Brain microvascular endothelial cell (primary cell): ENCODE measurements around the gene MEF2B.

Experiments
- DNase-seq: peaks from one replicate; pipeline ENCODE4 v3.0.0-alpha.2; 2020
- H3K27ac ChIP-seq: fragments of 250-450 bp; sonication (Bioruptor Pico); 2 replicates; pipeline ENCODE4 v1.5.1; 2020; ENCODE audit warnings: mild to moderate bottlenecking, moderate library complexity
- H3K27me3 ChIP-seq: fragments of 250-450 bp; sonication (Bioruptor Pico); replicated peaks from 2 replicates; pipeline ENCODE4 v1.5.1; 2020; ENCODE audit warnings: mild to moderate bottlenecking
- H3K36me3 ChIP-seq: fragments of 250-450 bp; sonication (Bioruptor Pico); replicated peaks from 2 replicates; pipeline ENCODE4 v1.5.1; 2020; ENCODE audit warnings: mild to moderate bottlenecking
- H3K4me3 ChIP-seq: 2 replicates; pipeline ENCODE4 v1.5.1; 2011; ENCODE audit warnings: low read depth, mild to moderate bottlenecking, control low read depth, low read length, moderate library complexity
- CTCF ChIP-seq: IDR thresholded peaks from 2 replicates; pipeline ENCODE4 v1.5.1; 2011; ENCODE audit warnings: low read depth, mild to moderate bottlenecking, moderate library complexity, low read length, control low read depth, inconsistent platforms; ENCODE audit errors: missing control alignments
- in situ Hi-C: cut with HindIII; loops from 2 replicates; pipeline ENCODE4 v1.10.0; 2017; ENCODE audit warnings: low sequenced_read_pairs, low pct_ligation_motif_present

MEF2B gene

GRCh38 chr19:19213426-19214158 is 43.5 kb upstream of the MEF2B start:
- Histone ChIP-seq H3K36me3 (no peaks in the 10 kb centered on the region), H3K27ac (no peak overlapping the region), H3K4me3 (no peak overlapping the region), H3K27me3 (peaks cover 21% of the 10 kb centered on the region)
- no peak for DNase-seq
- in situ Hi-C loops, result no loop called here
- TF ChIP-seq CTCF, result no peak

- TF ChIP-seq CTCF, result no peak
- in situ Hi-C loops, result no loop called here
- Histone ChIP-seq H3K27me3 (peaks cover 21% of the 10 kb centered on the region), H3K27ac (no peak overlapping the region), H3K4me3 (no peak overlapping the region), H3K36me3 (no peaks in the 10 kb centered on the region)
- DNase-seq, result no peak
Observed at GRCh38 chr19:19212916-19213315, 42.9 kb upstream of the MEF2B start.

DNA sequence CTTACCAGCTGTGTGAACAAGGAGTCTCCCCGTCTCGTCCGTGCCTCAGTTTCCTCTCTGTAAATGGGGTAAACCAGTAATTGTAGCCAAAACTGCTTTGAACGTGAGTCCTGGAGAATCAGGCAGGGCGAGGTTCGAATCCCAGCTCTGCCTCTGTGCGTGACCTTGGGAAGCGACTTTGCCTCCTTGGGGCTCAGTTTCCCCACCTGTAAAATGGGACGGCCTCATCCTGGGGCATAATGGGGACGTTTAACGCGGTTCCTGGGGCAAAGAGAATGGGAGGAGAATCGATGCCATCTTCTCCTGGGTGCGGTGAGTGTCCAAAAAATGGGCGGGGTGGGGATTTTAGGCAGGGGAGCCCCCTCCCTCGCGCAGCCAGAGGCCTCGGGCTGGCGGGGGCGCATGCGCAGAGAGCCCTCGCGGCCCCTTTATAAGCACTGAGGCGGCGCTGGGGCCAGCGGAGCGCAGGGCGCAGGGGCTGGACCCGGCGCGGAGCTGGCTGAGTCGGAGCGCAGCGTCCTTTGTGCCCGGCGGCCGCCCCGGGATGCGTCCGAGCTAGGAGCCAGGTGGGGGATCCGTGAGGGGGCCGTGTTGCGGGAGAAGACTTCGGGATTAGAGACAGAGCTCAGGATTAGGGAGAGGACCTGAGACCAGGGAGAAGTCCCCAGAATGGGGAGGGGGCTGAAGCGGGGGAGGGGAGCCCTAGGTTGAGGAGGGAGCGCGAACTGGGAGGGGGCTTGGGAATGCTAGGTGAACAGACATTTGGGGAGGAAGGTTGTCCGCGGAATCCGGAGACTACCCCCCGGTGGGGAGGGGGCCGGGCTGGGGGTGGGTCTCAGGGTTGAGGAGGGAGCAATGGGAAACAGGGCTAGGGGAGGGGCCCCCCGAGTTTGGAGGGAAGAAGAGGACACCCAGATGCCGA is 41.7 kb upstream of the MEF2B start, which contains the start of gene NCAN:
Gene NCAN (plus strand): TSS at position 460 of the 922 bp plus-strand sequence. CDS start 4,996 bp downstream, outside the sequence.
- no peak for TF ChIP-seq CTCF
- Histone ChIP-seq H3K27me3 (peaks cover 21% of the 10 kb centered on the region), H3K36me3 (no peaks in the 10 kb centered on the region), H3K27ac (no peak within 1 kb of the TSS), H3K4me3 (no peak within 1 kb of the TSS)
- no peak for DNase-seq
- in situ Hi-C loops, result no loop called here

- DNase-seq, result no peak
- TF ChIP-seq CTCF, result no peak
- in situ Hi-C loops, result no loop called here
- Histone ChIP-seq H3K36me3 (no peaks in the 10 kb centered on the region), H3K27me3 (peaks cover 25% of the 10 kb centered on the region), H3K4me3 (no peak overlapping the region), H3K27ac (no peak overlapping the region)
Observed at GRCh38 chr19:19209372-19209771, 39.3 kb upstream of the MEF2B start.

DNA sequence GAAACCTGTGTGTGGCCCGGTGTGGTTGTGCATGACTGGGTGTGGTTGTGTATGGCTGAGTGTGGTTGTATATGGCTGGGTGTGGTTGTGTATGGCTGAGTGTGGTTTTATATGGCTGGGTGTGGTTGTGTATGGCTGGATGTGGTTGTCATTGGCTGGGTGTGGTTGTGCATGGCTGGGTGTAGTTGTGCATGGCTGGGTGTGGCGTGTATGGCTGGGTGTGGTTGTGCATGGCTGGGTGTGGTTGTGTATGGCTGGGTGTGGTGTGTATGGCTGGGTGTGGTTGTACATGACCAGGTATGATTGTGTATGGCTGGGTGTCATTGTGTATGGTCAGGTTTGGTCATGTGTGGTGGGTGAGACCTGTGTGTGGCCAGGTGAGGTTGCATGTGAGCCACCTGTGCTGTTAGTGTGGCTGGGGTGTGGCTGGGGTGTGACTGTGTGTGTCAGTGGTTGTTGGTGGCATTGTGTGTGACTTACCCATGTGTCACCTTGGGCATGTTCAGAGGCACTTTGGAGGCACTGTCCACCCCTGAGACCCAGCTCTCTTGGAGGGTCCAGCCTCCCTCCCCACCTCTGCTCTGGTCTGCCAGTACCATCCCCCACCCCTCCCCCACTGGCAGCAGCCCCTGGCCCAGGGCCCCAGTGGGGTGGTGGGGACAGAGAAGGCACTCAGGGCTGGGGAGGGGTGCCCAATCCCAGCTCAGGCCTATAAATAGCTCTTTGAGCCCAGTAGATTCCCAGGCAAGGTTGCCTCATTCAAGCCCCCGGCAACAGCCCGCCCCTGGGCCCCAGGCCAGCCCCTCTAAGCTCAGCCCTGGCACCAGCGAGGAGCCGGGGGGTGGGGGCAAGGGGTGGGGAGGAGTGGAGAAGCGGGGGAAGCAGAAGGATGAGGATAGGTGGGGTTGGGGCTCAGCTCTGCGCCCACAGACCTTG is 37.8 kb upstream of the MEF2B start:
- TF ChIP-seq CTCF, result no peak
- H3K36me3 ChIP-seq, result no peaks in the 10 kb centered on the region
- no peak overlapping the region for H3K4me3 ChIP-seq
- peaks cover 20% of the 10 kb centered on the region for H3K27me3 ChIP-seq
- no peak for DNase-seq
- in situ Hi-C loops, result no loop called here
- no peak overlapping the region for H3K27ac ChIP-seq
